ENCODE measurements around the gene PSG1. TPM values are rescaled to one million over a fixed set of nuclear protein-coding genes. Genes with fewer than 3 reads are reported as not detected.
"Not testable (repeated sequence)": the region's sequence is repeated elsewhere in the genome, so short reads cannot be mapped to it uniquely, and the experiment has no call there.

The PSG1 gene
- total RNA-seq, 5 donors from 2014 or later (not counting 1 experiment from before 2014, with no cell fraction given), result not detected

- H3K4me1 Mint-ChIP-seq; H3K36me3 ChIP-seq (ENCODE audit: control insufficient read depth in 2 of 2, extremely low read depth in 1 of 2, insufficient read depth in 1 of 2, low read length in 1 of 2); H3K4me3 Mint-ChIP-seq; POLR2A ChIA-PET; H3K4me1 ChIP-seq (ENCODE audit: control insufficient read depth in 1 of 2, extremely low read depth in 1 of 2, insufficient read depth in 2 of 2, low read length in 2 of 2); H3K27me3 ChIP-seq (replicated peaks in 1 of 2; ENCODE audit: control insufficient read depth in 2 of 2, extremely low read depth in 1 of 2, insufficient read depth in 2 of 2, low read length in 1 of 2); H3K9me3 ChIP-seq; H3K36me3 Mint-ChIP-seq; H3K4me3 ChIP-seq (ENCODE audit: control insufficient read depth in 1 of 2, extremely low read depth in 1 of 2, low read length in 1 of 2); H3K27ac Mint-ChIP-seq; DNase-seq; H3K27me3 Mint-ChIP-seq; ATAC-seq (replicated peaks in 1 of 4); H3K27ac ChIP-seq (ENCODE audit: low read length); H3K9me3 Mint-ChIP-seq; CTCF ChIA-PET: not testable (repeated sequence)
- WGBS (ENCODE audit: insufficient coverage), result 83% methylated on average over 1 of the region's 4 CpGs
Measured at GRCh38 chr19:42874901-42875813, 4.4 kb downstream of the PSG1 start.

GRCh38 chr19:42874136-42874535 lies 5.4 kb downstream of the PSG1 start:
- H3K9me3 ChIP-seq; H3K9me3 Mint-ChIP-seq; H3K27ac ChIP-seq (ENCODE audit: low read length); H3K36me3 Mint-ChIP-seq; ATAC-seq (replicated peaks in 1 of 4); H3K4me1 Mint-ChIP-seq; CTCF ChIA-PET; POLR2A ChIA-PET; H3K4me1 ChIP-seq (ENCODE audit: control insufficient read depth in 1 of 2, extremely low read depth in 1 of 2, insufficient read depth in 2 of 2, low read length in 2 of 2); H3K4me3 Mint-ChIP-seq; DNase-seq; H3K36me3 ChIP-seq (ENCODE audit: control insufficient read depth in 2 of 2, extremely low read depth in 1 of 2, insufficient read depth in 1 of 2, low read length in 1 of 2); H3K27me3 ChIP-seq (replicated peaks in 1 of 2; ENCODE audit: control insufficient read depth in 2 of 2, extremely low read depth in 1 of 2, insufficient read depth in 2 of 2, low read length in 1 of 2); H3K4me3 ChIP-seq (ENCODE audit: control insufficient read depth in 1 of 2, extremely low read depth in 1 of 2, low read length in 1 of 2); H3K27ac Mint-ChIP-seq: not testable (repeated sequence)
- H3K27me3 Mint-ChIP-seq, result peaks cover 0 to 10% of the 10 kb centered on the region in 2 donors
- 93% methylated on average over 3 of the region's 3 CpGs for WGBS (ENCODE audit: insufficient coverage)

- CTCF ChIA-PET, result no interaction called here
- no peaks in the 10 kb centered on the region for H3K36me3 ChIP-seq (ENCODE audit: control insufficient read depth in 2 of 2, extremely low read depth in 1 of 2, insufficient read depth in 1 of 2, low read length in 1 of 2)
- no peak overlapping the region for H3K4me3 Mint-ChIP-seq
- no peak overlapping the region for H3K4me3 ChIP-seq (ENCODE audit: control insufficient read depth in 1 of 2, extremely low read depth in 1 of 2, low read length in 1 of 2)
- H3K4me1 ChIP-seq (ENCODE audit: control insufficient read depth in 1 of 2, extremely low read depth in 1 of 2, insufficient read depth in 2 of 2, low read length in 2 of 2), result no peaks in the 10 kb centered on the region
- DNase-seq (no peak), ATAC-seq (replicated peaks in 1 of 4) (no peak)
- no CpG with 5 or more reads among the region's 3 CpGs for WGBS (ENCODE audit: insufficient coverage)
- no peaks in the 10 kb centered on the region for H3K4me1 Mint-ChIP-seq
- no peaks in the 10 kb centered on the region for H3K9me3 Mint-ChIP-seq
- no peaks in the 10 kb centered on the region for H3K9me3 ChIP-seq
- H3K27me3 Mint-ChIP-seq, result peaks cover 0 to 18% of the 10 kb centered on the region in 2 donors
- H3K27ac Mint-ChIP-seq, result no peak overlapping the region
- H3K27me3 ChIP-seq (replicated peaks in 1 of 2; ENCODE audit: control insufficient read depth in 2 of 2, extremely low read depth in 1 of 2, insufficient read depth in 2 of 2, low read length in 1 of 2), result peaks cover 0 to 5% of the 10 kb centered on the region in 2 experiments
- POLR2A ChIA-PET, result no interaction called here
- no peak overlapping the region for H3K27ac ChIP-seq (ENCODE audit: low read length)
- H3K36me3 Mint-ChIP-seq, result no peaks in the 10 kb centered on the region
Measured at GRCh38 chr19:42872608-42873007, 6.9 kb downstream of the PSG1 start.

- no peaks in the 10 kb centered on the region for H3K9me3 ChIP-seq
- no peak overlapping the region for H3K27ac Mint-ChIP-seq
Measured at GRCh38 chr19:42857544-42857867, 22.0 kb downstream of the PSG1 start.

GRCh38 chr19:42856866-42857543 lies 22.5 kb downstream of the PSG1 start:
- H3K27me3 Mint-ChIP-seq; ATAC-seq (replicated peaks in 1 of 4); H3K9me3 Mint-ChIP-seq; H3K36me3 ChIP-seq (ENCODE audit: control insufficient read depth in 2 of 2, extremely low read depth in 1 of 2, insufficient read depth in 1 of 2, low read length in 1 of 2); H3K4me1 ChIP-seq (ENCODE audit: control insufficient read depth in 1 of 2, extremely low read depth in 1 of 2, insufficient read depth in 2 of 2, low read length in 2 of 2); H3K4me1 Mint-ChIP-seq; H3K4me3 Mint-ChIP-seq; CTCF ChIA-PET; H3K4me3 ChIP-seq (ENCODE audit: control insufficient read depth in 1 of 2, extremely low read depth in 1 of 2, low read length in 1 of 2); H3K27ac ChIP-seq (ENCODE audit: low read length); POLR2A ChIA-PET; H3K27me3 ChIP-seq (replicated peaks in 1 of 2; ENCODE audit: control insufficient read depth in 2 of 2, extremely low read depth in 1 of 2, insufficient read depth in 2 of 2, low read length in 1 of 2); H3K9me3 ChIP-seq; H3K36me3 Mint-ChIP-seq: not testable (repeated sequence)
- DNase-seq, result peak in 3 of 35 experiments; percentile 4 to 21 (median 13)
- H3K27ac Mint-ChIP-seq, result peak overlapping the region; percentile 16 to 19
- WGBS (ENCODE audit: insufficient coverage), result 89% methylated on average over 15 of the region's 19 CpGs

More at GRCh38 chr19:42857544-42857867, 22.0 kb downstream of the PSG1 start:
- no peaks in the 10 kb centered on the region for H3K36me3 Mint-ChIP-seq
- peaks cover 0 to 3% of the 10 kb centered on the region in 2 experiments for H3K27me3 ChIP-seq (replicated peaks in 1 of 2; ENCODE audit: control insufficient read depth in 2 of 2, extremely low read depth in 1 of 2, insufficient read depth in 2 of 2, low read length in 1 of 2)
- H3K4me1 ChIP-seq (ENCODE audit: control insufficient read depth in 1 of 2, extremely low read depth in 1 of 2, insufficient read depth in 2 of 2, low read length in 2 of 2), result no peaks in the 10 kb centered on the region
- peaks cover 0 to 2% (median 0%) of the 10 kb centered on the region in 3 donors for H3K9me3 Mint-ChIP-seq
- CTCF ChIA-PET, result no interaction called here
- no peak overlapping the region for H3K27ac ChIP-seq (ENCODE audit: low read length)
- no peak overlapping the region for H3K4me3 Mint-ChIP-seq
- no peaks in the 10 kb centered on the region for H3K4me1 Mint-ChIP-seq
- no peak for ATAC-seq (replicated peaks in 1 of 4)
- POLR2A ChIA-PET, result no interaction called here
- H3K4me3 ChIP-seq (ENCODE audit: control insufficient read depth in 1 of 2, extremely low read depth in 1 of 2, low read length in 1 of 2), result no peak overlapping the region
- peaks cover 0 to 13% of the 10 kb centered on the region in 2 donors for H3K27me3 Mint-ChIP-seq
- no peak for DNase-seq
- no peaks in the 10 kb centered on the region for H3K36me3 ChIP-seq (ENCODE audit: control insufficient read depth in 2 of 2, extremely low read depth in 1 of 2, insufficient read depth in 1 of 2, low read length in 1 of 2)
- WGBS (ENCODE audit: insufficient coverage), result no CpG with 5 or more reads among the region's 5 CpGs

GRCh38 chr19:42854745-42855144 lies 24.8 kb downstream of the PSG1 start:
- H3K27me3 Mint-ChIP-seq; H3K9me3 ChIP-seq; H3K36me3 Mint-ChIP-seq; DNase-seq; H3K4me1 Mint-ChIP-seq; H3K36me3 ChIP-seq (ENCODE audit: control insufficient read depth in 2 of 2, extremely low read depth in 1 of 2, insufficient read depth in 1 of 2, low read length in 1 of 2); H3K27me3 ChIP-seq (replicated peaks in 1 of 2; ENCODE audit: control insufficient read depth in 2 of 2, extremely low read depth in 1 of 2, insufficient read depth in 2 of 2, low read length in 1 of 2); H3K9me3 Mint-ChIP-seq; ATAC-seq (replicated peaks in 1 of 4); H3K4me1 ChIP-seq (ENCODE audit: control insufficient read depth in 1 of 2, extremely low read depth in 1 of 2, insufficient read depth in 2 of 2, low read length in 2 of 2); H3K27ac Mint-ChIP-seq; CTCF ChIA-PET; POLR2A ChIA-PET; H3K4me3 ChIP-seq (ENCODE audit: control insufficient read depth in 1 of 2, extremely low read depth in 1 of 2, low read length in 1 of 2); H3K4me3 Mint-ChIP-seq; H3K27ac ChIP-seq (ENCODE audit: low read length): not testable (repeated sequence)
- WGBS (ENCODE audit: insufficient coverage), result 83% methylated on average over 1 of the region's 3 CpGs

Measured in T-cell (primary cell).